Activated naive CD4-positive, alpha-beta T cell treated with anti-CD3 and anti-CD28 coated beads for 36 hours (primary cell): ENCODE data around the gene ARHGAP44. TPM values are rescaled to one million over a fixed set of nuclear protein-coding genes. Genes with fewer than 3 reads are reported as not detected.

ENCODE experiments used
- CTCF ChIA-PET: fragments of 350-600 bp; sonication (Branson Sonifier 250); formaldehyde crosslinking; loops from one replicate; lab custom pipeline; 2021; ENCODE audit warnings: antibody characterized with exemption; lab: Charles Lee
- DNase-seq: peaks from one replicate; pipeline ENCODE4 v3.0.0-alpha.2; 2020
- H3K27ac Mint-ChIP-seq: one replicate; pipeline ENCODE4 v1.8.0; 2021; ENCODE audit warnings: mild to moderate bottlenecking, mixed read lengths
- H3K27me3 Mint-ChIP-seq: one replicate; pipeline ENCODE4 v1.8.0; 2021; ENCODE audit warnings: low read depth, mixed read lengths
- H3K36me3 Mint-ChIP-seq: one replicate; pipeline ENCODE4 v1.8.0; 2021; ENCODE audit warnings: low read depth, mixed read lengths
- H3K4me1 Mint-ChIP-seq: one replicate; pipeline ENCODE4 v1.8.0; 2021; ENCODE audit warnings: low read depth, mixed read lengths
- H3K4me3 Mint-ChIP-seq: one replicate; pipeline ENCODE4 v1.8.0; 2021; ENCODE audit warnings: mild to moderate bottlenecking, moderate library complexity, mixed read lengths
- H3K9me3 Mint-ChIP-seq: one replicate; pipeline ENCODE4 v1.8.0; 2021; ENCODE audit warnings: mixed read lengths
- intact Hi-C: fragments of 100-400 bp; cut with micrococcal nuclease; formaldehyde crosslinking; loops from one replicate; pipeline ENCODE4 v1.15.1; 2023
- total RNA-seq, 2 experiments: library from RNA; stranded (reverse); gene quantifications; one replicate each; pipeline ENCODE4 v1.2.3, GENCODE V29; 2021

The ARHGAP44 gene
- total RNA-seq, 2 experiments from 2014 or later, result 0.12 TPM; not detected in 1

DNA sequence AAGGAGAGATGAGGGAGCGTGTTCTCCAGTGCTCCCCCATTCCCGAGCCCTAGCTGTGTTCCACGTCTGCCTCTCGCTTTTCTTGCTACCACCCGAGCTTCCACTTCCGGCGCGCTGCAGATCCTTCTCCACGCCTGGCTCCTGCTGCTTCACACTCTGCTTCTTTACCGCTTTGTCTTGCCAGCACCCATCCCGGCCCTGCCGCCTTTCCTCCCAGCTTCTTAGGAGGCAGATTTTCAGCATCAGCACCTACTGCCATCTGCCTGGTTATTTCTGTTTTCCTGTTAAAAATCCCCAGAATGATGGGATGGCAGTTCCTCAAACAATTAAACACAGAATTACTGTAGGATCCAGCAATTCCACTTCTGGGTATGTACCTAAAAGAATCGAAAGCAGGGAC, 163.9 kb downstream of the ARHGAP44 start:
- peaks cover 5% of the 10 kb centered on the region for H3K9me3 Mint-ChIP-seq
- CTCF ChIA-PET, result no interaction called here
- intact Hi-C loops, result no loop called here
- DNase-seq, result no peak
- no peak overlapping the region for H3K27ac Mint-ChIP-seq
- no peaks in the 10 kb centered on the region for H3K27me3 Mint-ChIP-seq
- H3K4me3 Mint-ChIP-seq, result no peak overlapping the region
- no peaks in the 10 kb centered on the region for H3K36me3 Mint-ChIP-seq
- H3K4me1 Mint-ChIP-seq, result no peaks in the 10 kb centered on the region

DNA sequence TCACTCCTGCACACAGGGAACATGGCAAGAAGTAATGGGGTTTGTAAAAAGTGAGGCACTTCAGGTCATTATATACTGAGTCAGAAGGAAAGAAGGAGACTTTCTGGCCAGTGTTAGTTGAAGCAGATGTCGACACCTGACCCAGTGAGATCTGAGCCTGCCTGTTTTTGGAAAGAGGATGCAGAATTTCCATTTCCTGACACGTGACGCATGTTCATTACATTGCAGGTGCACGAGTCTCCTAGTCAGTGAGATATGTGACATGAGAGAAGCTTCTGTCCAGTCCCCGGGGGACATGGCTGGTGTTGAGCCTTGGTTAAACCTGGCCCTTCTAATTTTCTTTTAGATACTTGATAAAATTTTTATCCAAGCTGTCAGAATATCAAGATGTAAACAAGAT, 166.2 kb downstream of the ARHGAP44 start:
- Mint-ChIP-seq H3K36me3 (no peaks in the 10 kb centered on the region), H3K4me3 (no peak overlapping the region), H3K27me3 (no peaks in the 10 kb centered on the region), H3K4me1 (no peaks in the 10 kb centered on the region), H3K27ac (no peak overlapping the region), H3K9me3 (peaks cover 12% of the 10 kb centered on the region)
- CTCF ChIA-PET, result no interaction called here
- intact Hi-C loops, result no loop called here
- DNase-seq, result no peak

DNA sequence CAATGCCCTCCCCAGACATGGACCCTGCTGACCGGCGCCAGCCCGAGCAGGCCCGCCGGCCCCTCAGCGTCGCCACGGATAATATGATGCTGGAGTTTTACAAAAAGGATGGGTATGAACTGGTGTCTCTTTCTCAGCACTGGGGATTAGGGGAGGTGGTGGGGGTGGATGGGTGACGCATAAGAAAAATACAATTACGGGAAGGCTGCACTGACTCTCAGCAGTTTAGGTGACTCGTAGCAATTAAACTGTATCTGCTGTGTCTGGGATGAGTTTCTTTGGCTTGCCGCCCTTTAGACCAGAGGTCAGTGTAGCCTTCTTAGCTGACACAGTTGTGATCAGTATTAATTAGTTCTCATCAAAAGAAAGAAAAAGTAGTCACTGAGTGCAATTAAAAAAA, 169.5 kb downstream of the ARHGAP44 start:
- no peak overlapping the region for H3K4me3 Mint-ChIP-seq
- H3K4me1 Mint-ChIP-seq, result no peaks in the 10 kb centered on the region
- H3K27me3 Mint-ChIP-seq, result no peaks in the 10 kb centered on the region
- peaks cover 12% of the 10 kb centered on the region for H3K9me3 Mint-ChIP-seq
- intact Hi-C loops, result no loop called here
- CTCF ChIA-PET, result no interaction called here
- H3K36me3 Mint-ChIP-seq, result no peaks in the 10 kb centered on the region
- no peak overlapping the region for H3K27ac Mint-ChIP-seq
- no peak for DNase-seq

GRCh38 chr17:12959441-12959840, 170.1 kb downstream of the ARHGAP44 start:
- intact Hi-C loops, result no loop called here
- H3K27ac Mint-ChIP-seq, result no peak overlapping the region
- DNase-seq, result no peak
- H3K4me1 Mint-ChIP-seq, result no peaks in the 10 kb centered on the region
- CTCF ChIA-PET, result no interaction called here
- H3K27me3 Mint-ChIP-seq, result no peaks in the 10 kb centered on the region
- peaks cover 12% of the 10 kb centered on the region for H3K9me3 Mint-ChIP-seq
- no peaks in the 10 kb centered on the region for H3K36me3 Mint-ChIP-seq
- H3K4me3 Mint-ChIP-seq, result no peak overlapping the region

GRCh38 chr17:12961655-12962054, 172.4 kb downstream of the ARHGAP44 start:
- no peak overlapping the region for H3K4me3 Mint-ChIP-seq
- peaks cover 10% of the 10 kb centered on the region for H3K9me3 Mint-ChIP-seq
- H3K36me3 Mint-ChIP-seq, result no peaks in the 10 kb centered on the region
- CTCF ChIA-PET, result interaction anchor here (0.7 kb wide), 1 partner anchor 8 kb away, joined by 3 read pairs; no protein-coding TSS in a partner anchor
- intact Hi-C loops, result no loop called here
- H3K27me3 Mint-ChIP-seq, result no peaks in the 10 kb centered on the region
- no peak for DNase-seq
- no peak overlapping the region for H3K27ac Mint-ChIP-seq
- no peaks in the 10 kb centered on the region for H3K4me1 Mint-ChIP-seq

GRCh38 chr17:12963505-12963904, 174.2 kb downstream of the ARHGAP44 start:
- intact Hi-C loops, result no loop called here
- no peaks in the 10 kb centered on the region for H3K4me1 Mint-ChIP-seq

DNA sequence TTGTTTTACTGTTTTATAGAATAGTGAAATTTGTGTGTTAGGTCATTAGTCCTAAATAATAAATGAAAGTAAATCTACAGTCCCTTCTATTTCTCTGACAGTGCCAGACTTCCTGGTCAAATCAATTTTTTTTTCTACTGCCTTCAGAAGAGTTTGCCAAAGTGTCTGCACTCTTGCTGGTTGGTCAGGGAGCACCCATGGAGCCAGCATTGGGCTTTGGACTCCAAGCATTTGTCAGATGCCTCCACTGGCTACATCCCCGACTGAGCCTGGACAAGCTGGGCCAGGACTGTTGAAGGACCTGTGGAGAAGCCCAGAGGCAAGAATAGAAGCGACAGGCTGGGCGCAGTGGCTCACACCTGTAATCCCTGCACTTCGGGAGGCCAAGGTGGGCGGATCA, 174.9 kb downstream of the ARHGAP44 start:
- CTCF ChIA-PET, result interaction anchor here (1.1 kb wide), 1 partner anchor 38 kb away, joined by 3 read pairs; no protein-coding TSS in a partner anchor

More at GRCh38 chr17:12963505-12963904, 174.2 kb downstream of the ARHGAP44 start:
- Mint-ChIP-seq H3K9me3 (peaks cover 4% of the 10 kb centered on the region), H3K27ac (no peak overlapping the region), H3K36me3 (no peaks in the 10 kb centered on the region), H3K27me3 (no peaks in the 10 kb centered on the region), H3K4me3 (no peak overlapping the region)
- no peak for DNase-seq
- CTCF ChIA-PET, result no interaction called here

GRCh38 chr17:12964840-12965239, 175.5 kb downstream of the ARHGAP44 start:
- peaks cover 4% of the 10 kb centered on the region for H3K27me3 Mint-ChIP-seq
- H3K36me3 Mint-ChIP-seq, result no peaks in the 10 kb centered on the region
- intact Hi-C loops, result no loop called here
- no peak for DNase-seq
- H3K4me3 Mint-ChIP-seq, result no peak overlapping the region
- no peaks in the 10 kb centered on the region for H3K9me3 Mint-ChIP-seq
- CTCF ChIA-PET, result interaction anchor here (1.1 kb wide), 1 partner anchor 38 kb away, joined by 3 read pairs; no protein-coding TSS in a partner anchor
- no peak overlapping the region for H3K27ac Mint-ChIP-seq
- no peaks in the 10 kb centered on the region for H3K4me1 Mint-ChIP-seq

More for the DNA sequence above, 174.9 kb downstream of the ARHGAP44 start:
- Mint-ChIP-seq H3K36me3 (no peaks in the 10 kb centered on the region), H3K27me3 (peaks cover 2% of the 10 kb centered on the region), H3K9me3 (no peaks in the 10 kb centered on the region), H3K4me1 (no peaks in the 10 kb centered on the region), H3K27ac (no peak overlapping the region), H3K4me3 (no peak overlapping the region)
- intact Hi-C loops, result no loop called here
- no peak for DNase-seq

GRCh38 chr17:12965988-12966387, 176.7 kb downstream of the ARHGAP44 start:
- CTCF ChIA-PET, result no interaction called here
- no peaks in the 10 kb centered on the region for H3K9me3 Mint-ChIP-seq
- H3K4me3 Mint-ChIP-seq, result no peak overlapping the region
- no peaks in the 10 kb centered on the region for H3K36me3 Mint-ChIP-seq
- intact Hi-C loops, result no loop called here
- H3K4me1 Mint-ChIP-seq, result no peaks in the 10 kb centered on the region
- H3K27ac Mint-ChIP-seq, result no peak overlapping the region
- peaks cover 4% of the 10 kb centered on the region for H3K27me3 Mint-ChIP-seq
- no peak for DNase-seq

GRCh38 chr17:12966413-12966812, 177.1 kb downstream of the ARHGAP44 start:
- intact Hi-C loops, result no loop called here
- no peaks in the 10 kb centered on the region for H3K4me1 Mint-ChIP-seq
- H3K9me3 Mint-ChIP-seq, result no peaks in the 10 kb centered on the region

DNA sequence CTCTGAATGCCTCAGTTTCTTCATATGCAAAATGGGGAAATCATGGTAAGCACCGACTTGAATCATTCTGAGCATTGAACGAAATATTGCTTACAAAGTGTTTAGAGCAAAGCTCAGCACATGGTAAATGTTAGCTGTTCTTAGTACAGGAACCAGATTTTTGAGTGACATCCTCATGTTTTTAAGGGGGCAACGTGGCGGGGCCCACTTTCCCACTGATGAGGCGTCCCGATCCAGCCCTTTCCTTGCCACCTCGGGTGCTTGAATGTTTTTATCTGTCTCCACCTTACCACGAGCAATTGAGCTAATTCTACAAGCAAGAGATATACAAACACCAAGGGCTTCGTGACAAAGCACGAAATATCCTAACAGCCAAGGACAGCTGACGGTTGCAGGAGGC, 178.7 kb downstream of the ARHGAP44 start:
- peaks cover 17% of the 10 kb centered on the region for H3K27me3 Mint-ChIP-seq
- H3K9me3 Mint-ChIP-seq, result no peaks in the 10 kb centered on the region
- H3K4me1 Mint-ChIP-seq, result no peaks in the 10 kb centered on the region
- intact Hi-C loops, result no loop called here
- H3K27ac Mint-ChIP-seq, result no peak overlapping the region
- H3K36me3 Mint-ChIP-seq, result no peaks in the 10 kb centered on the region
- H3K4me3 Mint-ChIP-seq, result no peak overlapping the region
- DNase-seq, result no peak
- CTCF ChIA-PET, result no interaction called here

More at GRCh38 chr17:12966413-12966812, 177.1 kb downstream of the ARHGAP44 start:
- Mint-ChIP-seq H3K27me3 (peaks cover 5% of the 10 kb centered on the region), H3K4me3 (no peak overlapping the region), H3K36me3 (no peaks in the 10 kb centered on the region), H3K27ac (no peak overlapping the region)
- no peak for DNase-seq
- CTCF ChIA-PET, result no interaction called here

DNA sequence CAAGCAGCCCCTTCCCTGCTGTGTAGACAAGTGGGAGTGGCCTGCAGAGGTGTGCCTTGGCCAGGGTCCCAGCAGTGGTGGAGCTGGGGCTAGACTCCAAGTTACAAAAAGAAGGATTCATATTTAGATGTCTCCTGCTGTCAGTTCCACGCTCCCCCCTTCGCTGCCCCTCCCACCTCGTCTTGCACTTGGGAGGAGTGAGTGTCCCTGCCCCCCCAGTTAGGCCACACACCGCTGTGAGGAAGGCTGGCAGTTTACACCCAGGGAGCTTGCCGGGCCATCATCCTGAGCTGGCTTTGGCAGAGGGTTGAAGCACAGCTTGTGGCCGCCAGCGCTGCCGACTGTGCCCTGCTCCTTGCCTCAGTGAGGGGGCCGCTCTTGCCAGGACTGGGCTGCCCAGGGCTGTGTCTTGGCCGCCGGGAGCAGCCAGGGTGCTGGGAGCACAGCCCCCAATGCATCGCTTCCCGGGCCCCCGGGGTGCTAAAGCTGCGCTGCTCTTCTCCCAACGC, 184.3 kb downstream of the ARHGAP44 start:
- Mint-ChIP-seq H3K4me3 (no peak overlapping the region), H3K36me3 (no peaks in the 10 kb centered on the region), H3K9me3 (no peaks in the 10 kb centered on the region), H3K4me1 (peaks cover 3% of the 10 kb centered on the region), H3K27ac (no peak overlapping the region), H3K27me3 (peaks cover 49% of the 10 kb centered on the region)
- CTCF ChIA-PET, result interaction anchor here (0.7 kb wide), 1 partner anchor 15 kb away, joined by 3 read pairs; no protein-coding TSS in a partner anchor
- no peak for DNase-seq
- intact Hi-C loops, result no loop called here

GRCh38 chr17:12974005-12974531, 184.8 kb downstream of the ARHGAP44 start:
- DNase-seq, result no peak
- peaks cover 3% of the 10 kb centered on the region for H3K4me1 Mint-ChIP-seq
- CTCF ChIA-PET, result interaction anchor here (0.7 kb wide), 1 partner anchor 15 kb away, joined by 3 read pairs; no protein-coding TSS in a partner anchor
- peaks cover 49% of the 10 kb centered on the region for H3K27me3 Mint-ChIP-seq
- H3K4me3 Mint-ChIP-seq, result no peak overlapping the region
- no peaks in the 10 kb centered on the region for H3K36me3 Mint-ChIP-seq
- no peak overlapping the region for H3K27ac Mint-ChIP-seq
- intact Hi-C loops, result no loop called here
- H3K9me3 Mint-ChIP-seq, result no peaks in the 10 kb centered on the region
